Medulla oblongata (tissue), 1 donor: Measurements from ENCODE around the gene CPZ.
"Not testable (repeated sequence)": the region's sequence is repeated elsewhere in the genome, so short reads cannot be mapped to it uniquely, and the experiment has no call there.

ENCODE experiments used
- DNase-seq: peaks from one replicate; pipeline ENCODE4 v3.0.0-alpha.2; 2015; ENCODE audit errors: extremely low spot score

Gene CPZ

GRCh38 chr4:8653326-8654000 is 60.9 kb downstream of the CPZ start:
- DNase-seq: no peak

- not testable (repeated sequence) for DNase-seq
Observed at GRCh38 chr4:8654139-8654538, 61.6 kb downstream of the CPZ start.

GRCh38 chr4:8655411-8656184 is 63.0 kb downstream of the CPZ start:
- no peak for DNase-seq

GRCh38 chr4:8656185-8656517 is 63.6 kb downstream of the CPZ start:
- DNase-seq: no peak

- no peak for DNase-seq
Observed at GRCh38 chr4:8656711-8657380, 64.3 kb downstream of the CPZ start.

GRCh38 chr4:8657381-8658088 is 65.0 kb downstream of the CPZ start:
- DNase-seq: no peak

GRCh38 chr4:8662776-8663175 is 70.2 kb downstream of the CPZ start:
- DNase-seq: no peak

GRCh38 chr4:8664031-8664805 is 71.7 kb downstream of the CPZ start:
- DNase-seq: no peak

GRCh38 chr4:8664976-8665375 is 72.4 kb downstream of the CPZ start:
- no peak for DNase-seq

- no peak for DNase-seq
Observed at GRCh38 chr4:8665406-8666360, 73.1 kb downstream of the CPZ start.

GRCh38 chr4:8666581-8666980 is 74.0 kb downstream of the CPZ start:
- DNase-seq: no peak
